Mammary epithelial cell (primary cell): ENCODE measurements around the gene DENND4C.

ENCODE experiments used
- CTCF ChIP-seq, 2 donors: IDR thresholded peaks in 1 of 2; conservative IDR thresholded peaks in 1 of 2; 2 replicates each; pipeline ENCODE4 v1.5.1; 2011 to 2012; ENCODE audit warnings: inconsistent platforms in 2 of 2, low read length in 2 of 2, mild to moderate bottlenecking in 2 of 2, control low read depth in 1 of 2, low read depth in 1 of 2; ENCODE audit not compliant: insufficient read depth in 1 of 2; ENCODE audit errors: extremely low read depth in 1 of 2
- EZH2 ChIP-seq: IDR thresholded peaks from 2 replicates; pipeline ENCODE4 v1.6.1; 2012; ENCODE audit warnings: low read length, inconsistent platforms, borderline replicate concordance

GRCh38 chr9:19243366-19244033, 13.0 kb downstream of the DENND4C start:
- TF ChIP-seq CTCF (conservative IDR thresholded peaks at IDR 0.05 in 1 of 2, IDR thresholded peaks at IDR 0.05 in 1 of 2; ENCODE audit: extremely low read depth in 1 of 2, insufficient read depth in 1 of 2, low read depth in 1 of 2, low read length in 2 of 2) (no peak), EZH2 (no peak)
